Stimulated activated CD8-positive, alpha-beta memory T cell treated with anti-CD3 and anti-CD28 coated beads, Interleukin-4, amount 100 ng/mL, for 4 hours (primary cell): ENCODE measurements around the gene LMX1B.
"Not testable (repeated sequence)": the region's sequence is repeated elsewhere in the genome, so short reads cannot be mapped to it uniquely, and the experiment has no call there.

Source experiments
- DNase-seq, 2 donors: peaks; one replicate each; pipeline ENCODE4 v3.0.0-alpha.2; 2020; ENCODE audit warnings: low read depth in 2 of 2, low spot score in 1 of 2

Gene LMX1B

DNA sequence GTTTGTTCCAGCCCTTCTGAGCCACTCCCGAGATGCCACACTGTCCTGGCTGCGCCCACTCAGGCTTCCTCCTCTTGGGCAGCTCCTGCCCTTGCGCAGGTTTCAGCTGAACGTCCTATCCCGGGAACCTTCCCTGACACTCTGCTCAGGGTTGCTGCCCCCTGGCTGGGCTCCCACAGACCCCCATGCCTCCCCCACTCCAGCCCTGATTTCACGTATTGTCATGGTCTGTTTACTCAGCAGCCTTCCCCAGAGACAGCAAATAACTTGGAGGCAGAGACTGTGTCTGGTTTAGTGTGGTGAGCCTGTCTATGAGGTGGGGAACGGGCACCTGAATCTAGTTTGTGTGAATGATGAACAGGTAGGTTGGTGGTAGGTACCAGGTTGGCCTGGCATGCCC is 40.4 kb downstream of the LMX1B start:
- DNase-seq = no peak

- DNase-seq = not testable (repeated sequence)
These were observed 42.5 kb downstream of the LMX1B start for GRCh38 chr9:126656214-126656613.

GRCh38 chr9:126658201-126658825 is 44.6 kb downstream of the LMX1B start:
- DNase-seq = no peak

GRCh38 chr9:126658956-126659555 is 45.3 kb downstream of the LMX1B start:
- no peak for DNase-seq

DNA sequence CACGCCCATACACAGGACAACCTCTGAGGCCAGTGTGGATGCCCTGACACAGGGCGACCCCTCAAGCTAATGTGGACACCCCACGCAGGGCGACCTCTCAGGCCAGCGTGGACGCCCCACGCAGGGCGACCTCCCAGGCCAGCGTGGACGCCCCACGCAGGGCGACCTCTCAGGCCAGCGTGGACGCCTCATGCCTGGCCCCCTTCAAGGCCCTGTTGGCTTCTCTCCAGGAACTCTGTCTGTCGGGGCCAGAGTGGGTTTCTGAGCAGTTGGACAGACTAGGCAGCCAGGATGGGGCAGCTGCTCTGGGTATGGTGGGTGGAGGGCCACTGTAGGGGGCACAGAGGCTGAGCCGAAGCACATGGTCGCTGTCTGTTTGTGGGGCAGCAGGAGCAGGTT is 47.4 kb downstream of the LMX1B start:
- no peak for DNase-seq

GRCh38 chr9:126661521-126662251 is 48.0 kb downstream of the LMX1B start:
- DNase-seq = no peak

- no peak for DNase-seq
These were observed 49.9 kb downstream of the LMX1B start for GRCh38 chr9:126663661-126664072.

- no peak for DNase-seq
These were observed 51.3 kb downstream of the LMX1B start for GRCh38 chr9:126664900-126665643.

GRCh38 chr9:126665644-126666035 is 51.9 kb downstream of the LMX1B start:
- no peak for DNase-seq

- no peak for DNase-seq
These were observed 52.6 kb downstream of the LMX1B start for GRCh38 chr9:126666155-126666803.

- DNase-seq = no peak
These were observed 53.7 kb downstream of the LMX1B start for GRCh38 chr9:126667190-126668055.

GRCh38 chr9:126668058-126668457 is 54.3 kb downstream of the LMX1B start:
- no peak for DNase-seq

GRCh38 chr9:126669108-126669507 is 55.4 kb downstream of the LMX1B start:
- DNase-seq = no peak

DNA sequence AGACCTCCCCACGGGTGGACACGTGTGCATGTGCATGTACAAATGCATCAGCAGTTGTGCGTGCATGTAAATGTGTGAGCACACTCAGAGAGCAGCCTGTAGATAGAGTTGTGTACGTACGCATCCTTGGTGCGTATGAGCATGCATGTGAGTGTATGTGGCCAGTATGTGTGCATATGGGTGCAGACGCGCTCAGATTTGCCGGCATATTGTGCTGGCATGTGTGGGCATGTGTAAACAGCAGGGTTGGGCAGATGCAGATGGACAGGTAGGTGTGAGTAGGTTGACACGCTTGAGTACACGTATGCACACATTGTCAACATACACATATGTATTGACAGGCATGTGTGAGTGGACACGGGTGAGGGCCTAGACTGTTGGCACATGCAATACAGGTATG is 56.5 kb downstream of the LMX1B start:
- no peak for DNase-seq

- DNase-seq = no peak
These were observed 57.7 kb downstream of the LMX1B start for GRCh38 chr9:126671381-126671831.

- no peak for DNase-seq
These were observed 58.3 kb downstream of the LMX1B start for GRCh38 chr9:126671983-126672382.

GRCh38 chr9:126672634-126673284 is 59.0 kb downstream of the LMX1B start:
- no peak for DNase-seq

GRCh38 chr9:126673689-126674364 is 60.1 kb downstream of the LMX1B start:
- DNase-seq = no peak
